Measurements from ENCODE around the gene AKAP8L. TPM values are rescaled to one million over a fixed set of nuclear protein-coding genes. Genes with fewer than 3 reads are reported as not detected.

Gene AKAP8L
- total RNA-seq, 1 donor from 2014 or later: 163 TPM

- TF ChIP-seq, protein P1, sequence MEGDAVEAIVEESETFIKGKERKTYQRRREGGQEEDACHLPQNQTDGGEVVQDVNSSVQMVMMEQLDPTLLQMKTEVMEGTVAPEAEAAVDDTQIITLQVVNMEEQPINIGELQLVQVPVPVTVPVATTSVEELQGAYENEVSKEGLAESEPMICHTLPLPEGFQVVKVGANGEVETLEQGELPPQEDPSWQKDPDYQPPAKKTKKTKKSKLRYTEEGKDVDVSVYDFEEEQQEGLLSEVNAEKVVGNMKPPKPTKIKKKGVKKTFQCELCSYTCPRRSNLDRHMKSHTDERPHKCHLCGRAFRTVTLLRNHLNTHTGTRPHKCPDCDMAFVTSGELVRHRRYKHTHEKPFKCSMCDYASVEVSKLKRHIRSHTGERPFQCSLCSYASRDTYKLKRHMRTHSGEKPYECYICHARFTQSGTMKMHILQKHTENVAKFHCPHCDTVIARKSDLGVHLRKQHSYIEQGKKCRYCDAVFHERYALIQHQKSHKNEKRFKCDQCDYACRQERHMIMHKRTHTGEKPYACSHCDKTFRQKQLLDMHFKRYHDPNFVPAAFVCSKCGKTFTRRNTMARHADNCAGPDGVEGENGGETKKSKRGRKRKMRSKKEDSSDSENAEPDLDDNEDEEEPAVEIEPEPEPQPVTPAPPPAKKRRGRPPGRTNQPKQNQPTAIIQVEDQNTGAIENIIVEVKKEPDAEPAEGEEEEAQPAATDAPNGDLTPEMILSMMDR (conservative IDR thresholded peaks at IDR 0.05): no peak
- peak within 1 kb of the TSS; percentile 92 for H3K4me3 Mint-ChIP-seq
- DNase-seq (ENCODE audit: low read depth, low spot score): peak; percentile 72
- H3K36me3 Mint-ChIP-seq (ENCODE audit: low read depth): peaks cover 3% of the 10 kb centered on the region
- H3K27me3 Mint-ChIP-seq (ENCODE audit: low read depth): peaks cover 37% of the 10 kb centered on the region
- H3K9me3 Mint-ChIP-seq: peaks cover 3% of the 10 kb centered on the region
- peaks cover 24% of the 10 kb centered on the region for H3K4me1 Mint-ChIP-seq
- H3K27ac Mint-ChIP-seq (ENCODE audit: unreplicated experiment): peak within 1 kb of the TSS; percentile 80
These were observed 31.1 kb upstream of the AKAP8L start, which contains the start of gene WIZ for GRCh38 chr19:15449620-15450527. WIZ (minus strand) TSS chr19:15449956; CDS start chr19:15448307, 1,649 bp downstream.

GRCh38 chr19:15448778-15449619, 30.2 kb upstream of the AKAP8L start:
- peaks cover 3% of the 10 kb centered on the region for H3K36me3 Mint-ChIP-seq (ENCODE audit: low read depth)
- H3K27ac Mint-ChIP-seq (ENCODE audit: unreplicated experiment): no peak overlapping the region
- peaks cover 28% of the 10 kb centered on the region for H3K27me3 Mint-ChIP-seq (ENCODE audit: low read depth)
- DNase-seq (ENCODE audit: low read depth, low spot score): no peak
- peaks cover 3% of the 10 kb centered on the region for H3K9me3 Mint-ChIP-seq
- peaks cover 24% of the 10 kb centered on the region for H3K4me1 Mint-ChIP-seq
- TF ChIP-seq, protein P1 (conservative IDR thresholded peaks at IDR 0.05): no peak
- peak overlapping the region; percentile 92 for H3K4me3 Mint-ChIP-seq

DNA sequence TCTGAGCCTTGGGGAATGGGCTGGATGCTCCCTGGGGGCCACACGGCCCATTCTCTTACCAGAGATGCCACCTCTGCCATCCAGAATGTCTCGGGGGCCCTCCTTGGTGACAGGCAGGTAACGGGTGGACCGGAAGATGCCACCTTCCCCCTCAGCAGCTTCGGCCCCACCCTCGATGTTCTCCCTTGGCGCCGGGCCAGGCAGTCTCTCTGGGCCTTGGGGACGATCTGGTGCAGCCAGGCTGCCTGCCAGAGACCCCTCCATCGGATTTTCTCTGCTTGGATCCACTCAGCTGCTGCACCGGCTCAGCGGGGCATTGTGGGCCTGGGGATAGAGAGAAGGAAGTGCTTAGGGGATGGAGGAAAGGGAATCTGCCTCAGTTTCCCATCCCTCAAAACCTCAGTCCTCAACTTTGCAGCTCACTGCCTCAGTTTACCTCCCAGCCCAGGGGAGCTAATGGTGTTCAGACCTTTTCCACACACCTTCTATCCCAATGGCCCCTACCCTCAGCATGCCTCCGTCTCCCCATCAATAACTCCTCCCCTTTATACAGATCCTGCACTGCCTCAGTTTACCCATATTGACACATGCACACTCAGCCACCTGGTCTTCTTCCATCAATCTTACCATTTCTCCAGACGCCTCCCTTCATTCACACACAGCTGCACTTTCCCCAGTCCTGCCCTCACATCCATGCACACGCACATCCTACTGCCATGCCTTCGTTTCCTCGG, 29.4 kb upstream of the AKAP8L start:
- H3K27me3 Mint-ChIP-seq (ENCODE audit: low read depth): peaks cover 21% of the 10 kb centered on the region
- peak overlapping the region; percentile 92 for H3K4me3 Mint-ChIP-seq
- TF ChIP-seq, protein P1 (conservative IDR thresholded peaks at IDR 0.05): no peak
- peaks cover 17% of the 10 kb centered on the region for H3K4me1 Mint-ChIP-seq
- no peak overlapping the region for H3K27ac Mint-ChIP-seq (ENCODE audit: unreplicated experiment)
- H3K36me3 Mint-ChIP-seq (ENCODE audit: low read depth): peaks cover 3% of the 10 kb centered on the region
- no peak for DNase-seq (ENCODE audit: low read depth, low spot score)
- H3K9me3 Mint-ChIP-seq: peaks cover 3% of the 10 kb centered on the region

DNA sequence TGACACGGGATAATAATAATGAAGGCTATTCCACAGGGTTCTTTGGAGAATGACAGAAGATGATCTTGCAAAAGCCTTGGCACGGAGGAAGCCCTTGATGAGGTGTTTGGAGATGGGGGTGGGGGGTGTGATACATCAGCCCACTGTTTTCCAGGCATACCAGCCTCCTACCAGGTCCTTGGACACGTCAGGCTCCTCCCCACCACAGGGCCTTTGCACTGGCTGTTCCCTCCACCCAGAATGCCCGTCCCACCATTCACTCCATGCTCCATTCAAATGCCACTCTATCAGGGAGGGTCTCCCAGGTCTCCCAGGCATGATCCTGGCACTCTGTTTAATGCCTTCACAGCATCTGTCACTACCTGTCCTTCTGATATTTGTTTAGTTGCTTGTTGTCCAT, 28.3 kb upstream of the AKAP8L start:
- H3K27ac Mint-ChIP-seq (ENCODE audit: unreplicated experiment): no peak overlapping the region

More for the DNA sequence above, 28.3 kb upstream of the AKAP8L start:
- peaks cover 13% of the 10 kb centered on the region for H3K27me3 Mint-ChIP-seq (ENCODE audit: low read depth)
- TF ChIP-seq, protein P1 (conservative IDR thresholded peaks at IDR 0.05): no peak
- H3K9me3 Mint-ChIP-seq: peaks cover 3% of the 10 kb centered on the region
- H3K36me3 Mint-ChIP-seq (ENCODE audit: low read depth): peaks cover 3% of the 10 kb centered on the region
- peak overlapping the region; percentile 65 for H3K4me3 Mint-ChIP-seq
- peaks cover 13% of the 10 kb centered on the region for H3K4me1 Mint-ChIP-seq
- no peak for DNase-seq (ENCODE audit: low read depth, low spot score)
